ENCODE measurements around the gene ATIC.

Gene ATIC

GRCh38 chr2:215354771-215355695, 43.2 kb downstream of the ATIC start:
- peak; percentile 86 for DNase-seq (ENCODE audit: low read depth)
- no peak for TF ChIP-seq CTCF (conservative IDR thresholded peaks at IDR 0.05; ENCODE audit: low read depth, low read length)
- H3K4me3 ChIP-seq (ENCODE audit: low read depth, low read length) = no peak overlapping the region

- peak; percentile 85 for DNase-seq (ENCODE audit: low read depth)
- no peak for TF ChIP-seq CTCF (conservative IDR thresholded peaks at IDR 0.05; ENCODE audit: low read depth, low read length)
- H3K4me3 ChIP-seq (ENCODE audit: low read depth, low read length) = no peak overlapping the region
Measured at GRCh38 chr2:215355801-215356200, 43.9 kb downstream of the ATIC start.

DNA sequence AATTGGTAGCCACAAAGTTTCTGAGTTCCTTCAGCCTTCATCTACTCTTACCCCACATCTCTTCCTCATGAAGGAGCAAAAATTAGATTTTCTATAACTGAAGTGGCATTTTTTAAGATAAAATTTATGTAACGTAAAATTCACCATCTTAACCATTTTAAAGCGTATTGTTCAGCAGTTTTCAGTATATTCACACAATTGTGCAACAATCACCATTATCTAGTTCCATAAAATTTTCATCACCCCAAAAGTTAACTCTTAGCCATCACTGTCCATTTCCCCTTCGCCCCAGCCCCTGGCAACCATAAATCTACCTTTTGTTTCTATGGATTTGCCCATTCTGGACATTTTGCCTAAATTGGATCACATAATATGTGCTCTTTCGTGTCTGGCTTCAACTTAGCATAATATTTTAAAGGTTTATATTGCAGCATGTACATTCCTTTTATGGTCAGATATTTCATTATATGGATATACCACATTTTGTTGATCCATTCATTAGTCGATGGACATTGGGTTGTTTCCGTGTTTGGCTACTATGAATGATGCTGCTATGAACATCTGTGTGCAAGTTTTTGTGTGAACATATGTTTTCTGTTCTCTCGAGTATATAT, 44.6 kb downstream of the ATIC start:
- DNase-seq (ENCODE audit: low read depth) = peak; percentile 76
- H3K4me3 ChIP-seq (ENCODE audit: low read depth, low read length) = no peak overlapping the region
- no peak for TF ChIP-seq CTCF (conservative IDR thresholded peaks at IDR 0.05; ENCODE audit: low read depth, low read length)

GRCh38 chr2:215356948-215357461, 45.1 kb downstream of the ATIC start:
- DNase-seq (ENCODE audit: low read depth) = peak; percentile 80
- TF ChIP-seq CTCF (conservative IDR thresholded peaks at IDR 0.05; ENCODE audit: low read depth, low read length) = no peak

DNA sequence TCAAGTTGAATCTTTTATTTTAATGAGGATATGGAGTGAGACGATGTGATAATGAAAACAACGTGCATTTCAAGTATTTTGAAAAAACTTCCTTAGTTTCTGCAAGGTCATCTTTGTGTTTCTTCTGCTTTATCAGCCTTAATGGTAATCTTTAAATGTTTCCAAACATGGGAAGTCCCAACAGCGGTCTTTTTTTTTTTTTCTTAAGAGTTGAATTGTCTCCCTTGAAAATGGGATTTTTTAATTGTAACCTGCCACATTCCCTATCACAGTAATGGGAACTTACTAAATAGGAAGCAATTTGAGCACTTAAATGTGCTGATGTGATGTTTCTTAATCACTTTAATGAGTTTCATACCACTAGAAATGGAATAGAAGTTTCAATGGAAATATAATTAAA, 45.8 kb downstream of the ATIC start:
- no peak for TF ChIP-seq CTCF (conservative IDR thresholded peaks at IDR 0.05; ENCODE audit: low read depth, low read length)

More at GRCh38 chr2:215356948-215357461, 45.1 kb downstream of the ATIC start:
- H3K4me3 ChIP-seq (ENCODE audit: low read depth, low read length) = no peak overlapping the region

DNA sequence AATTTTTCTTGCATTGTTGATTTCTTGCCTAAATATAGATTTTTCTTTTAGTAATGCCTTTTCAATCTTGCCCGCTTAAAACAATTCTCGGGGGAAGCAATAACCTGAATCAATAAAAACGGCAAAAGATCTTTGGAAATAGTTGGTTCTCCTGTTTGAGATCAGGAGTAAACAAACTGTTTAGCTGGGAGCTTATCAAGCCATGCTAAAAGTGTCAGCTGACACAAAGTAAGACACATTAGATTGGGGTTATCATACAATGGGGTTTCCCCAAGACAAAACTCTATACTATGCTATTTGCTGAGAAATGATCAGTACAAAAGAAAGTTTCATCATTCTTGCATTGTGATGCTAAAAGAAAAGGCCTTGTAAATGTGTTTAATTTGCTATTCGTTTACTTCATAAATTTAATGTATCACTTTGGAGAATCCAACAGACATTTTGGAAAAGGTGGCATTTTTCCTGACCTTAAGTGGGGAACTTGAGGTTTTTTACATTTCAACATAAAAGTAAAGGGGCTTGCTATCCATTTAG, 46.5 kb downstream of the ATIC start:
- DNase-seq (ENCODE audit: low read depth) = peak; percentile 61
- no peak for TF ChIP-seq CTCF (conservative IDR thresholded peaks at IDR 0.05; ENCODE audit: low read depth, low read length)
- no peak overlapping the region for H3K4me3 ChIP-seq (ENCODE audit: low read depth, low read length)

More for the DNA sequence above, 45.8 kb downstream of the ATIC start:
- peak; percentile 57 for DNase-seq (ENCODE audit: low read depth)
- no peak overlapping the region for H3K4me3 ChIP-seq (ENCODE audit: low read depth, low read length)

All from choroid plexus epithelial cell (primary cell).